SU-DHL-6 (cell line): ENCODE results near the gene GXYLT2.

Experiments used
- EZH2phosphoT487 ChIP-seq: fragments of 200-600 bp; sonication (generic), shearing (Covaris generic); conservative IDR thresholded peaks from 2 replicates; pipeline ENCODE4 v1.6.1; 2018; ENCODE audit warnings: mild to moderate bottlenecking, antibody characterized with exemption, low read length, moderate library complexity, mixed read lengths
- TF ChIP-seq, protein P1 (sequence below): fragments of 200-600 bp; sonication (generic); IDR thresholded peaks from one replicate; pipeline ENCODE4 v1.5.1; 2017; ENCODE audit warnings: antibody characterized with exemption, mild to moderate bottlenecking, low read length, moderate library complexity; ENCODE audit not compliant: insufficient read depth, poor library complexity, severe bottlenecking

DNA sequence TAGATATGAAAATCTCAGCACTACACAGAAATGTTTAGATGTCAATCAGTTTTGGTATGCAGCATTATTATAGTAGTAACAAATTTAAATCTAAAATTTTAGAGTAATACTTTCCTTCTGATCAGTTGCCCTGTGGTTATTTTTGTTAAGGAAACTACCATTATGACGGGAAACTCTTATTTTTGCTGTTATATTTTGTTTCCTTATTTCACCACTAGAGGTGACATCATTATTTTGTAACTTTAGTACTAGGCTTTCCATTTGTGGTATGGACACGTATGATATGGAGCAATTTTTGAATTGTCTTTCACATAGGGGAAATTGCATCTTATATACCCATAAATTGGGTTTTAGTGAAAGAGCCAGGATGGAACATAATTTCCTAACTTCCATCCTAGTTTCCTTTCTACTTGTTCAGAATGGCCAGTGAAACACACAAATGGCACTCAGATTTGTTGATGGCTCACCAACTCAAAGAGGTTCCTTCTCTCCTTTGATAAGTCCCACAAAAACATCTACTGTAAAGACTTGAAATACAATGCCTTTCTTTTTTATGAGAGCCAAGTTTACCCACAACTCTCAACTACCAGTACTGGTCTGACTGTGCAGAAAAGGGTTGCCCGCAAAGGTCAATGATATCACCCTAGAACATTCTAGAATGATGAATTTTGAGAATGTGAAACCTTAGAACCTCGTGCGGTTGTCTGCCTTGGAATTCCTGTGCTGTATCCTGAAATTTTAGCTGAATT, 89.4 kb downstream of the GXYLT2 start:
- TF ChIP-seq, protein P1, sequence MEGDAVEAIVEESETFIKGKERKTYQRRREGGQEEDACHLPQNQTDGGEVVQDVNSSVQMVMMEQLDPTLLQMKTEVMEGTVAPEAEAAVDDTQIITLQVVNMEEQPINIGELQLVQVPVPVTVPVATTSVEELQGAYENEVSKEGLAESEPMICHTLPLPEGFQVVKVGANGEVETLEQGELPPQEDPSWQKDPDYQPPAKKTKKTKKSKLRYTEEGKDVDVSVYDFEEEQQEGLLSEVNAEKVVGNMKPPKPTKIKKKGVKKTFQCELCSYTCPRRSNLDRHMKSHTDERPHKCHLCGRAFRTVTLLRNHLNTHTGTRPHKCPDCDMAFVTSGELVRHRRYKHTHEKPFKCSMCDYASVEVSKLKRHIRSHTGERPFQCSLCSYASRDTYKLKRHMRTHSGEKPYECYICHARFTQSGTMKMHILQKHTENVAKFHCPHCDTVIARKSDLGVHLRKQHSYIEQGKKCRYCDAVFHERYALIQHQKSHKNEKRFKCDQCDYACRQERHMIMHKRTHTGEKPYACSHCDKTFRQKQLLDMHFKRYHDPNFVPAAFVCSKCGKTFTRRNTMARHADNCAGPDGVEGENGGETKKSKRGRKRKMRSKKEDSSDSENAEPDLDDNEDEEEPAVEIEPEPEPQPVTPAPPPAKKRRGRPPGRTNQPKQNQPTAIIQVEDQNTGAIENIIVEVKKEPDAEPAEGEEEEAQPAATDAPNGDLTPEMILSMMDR: peak; percentile 22
- TF ChIP-seq EZH2phosphoT487: no peak
